ENCODE data around the gene CUX1. TPM values are rescaled to one million over a fixed set of nuclear protein-coding genes. Genes with fewer than 3 reads are reported as not detected.

The CUX1 gene
- total RNA-seq, 3 donors from 2014 or later, result 35.1 to 54.4 (median 41.1) TPM

- H3K4me3 ChIP-seq, result no peak overlapping the region
- no peaks in the 10 kb centered on the region for H3K9me3 ChIP-seq
- no peak for DNase-seq (ENCODE audit: low spot score in 2 of 2)
- TF ChIP-seq CTCF (IDR thresholded peaks at IDR 0.05) (no peak), POLR2AphosphoS5 (IDR thresholded peaks at IDR 0.05) (no peak), POLR2A (IDR thresholded peaks at IDR 0.05) (no peak)
- no peak overlapping the region for H3K27ac ChIP-seq
- no peaks in the 10 kb centered on the region for H3K27me3 ChIP-seq
- H3K36me3 ChIP-seq, result no peaks in the 10 kb centered on the region
- H3K4me1 ChIP-seq, result no peaks in the 10 kb centered on the region
- intact Hi-C loops (cut with DNase I; ENCODE audit: low total_unique reads), result no loop called here
Measured at GRCh38 chr7:102004229-102004628, 186.8 kb downstream of the CUX1 start.

- no peaks in the 10 kb centered on the region for H3K9me3 ChIP-seq
- H3K4me3 ChIP-seq, result no peak overlapping the region
- no peaks in the 10 kb centered on the region for H3K27me3 ChIP-seq
- intact Hi-C loops (cut with DNase I; ENCODE audit: low total_unique reads), result no loop called here
- H3K36me3 ChIP-seq, result no peaks in the 10 kb centered on the region
- no peaks in the 10 kb centered on the region for H3K4me1 ChIP-seq
- no peak overlapping the region for H3K27ac ChIP-seq
- DNase-seq (ENCODE audit: low spot score in 2 of 2), result no peak
- TF ChIP-seq POLR2A (IDR thresholded peaks at IDR 0.05), result no peak
Measured at GRCh38 chr7:102004848-102005247, 187.4 kb downstream of the CUX1 start.

GRCh38 chr7:102005933-102006480 lies 188.6 kb downstream of the CUX1 start:
- H3K27ac ChIP-seq, result no peak overlapping the region
- intact Hi-C loops (cut with DNase I; ENCODE audit: low total_unique reads), result no loop called here
- TF ChIP-seq POLR2A (IDR thresholded peaks at IDR 0.05), result no peak
- no peak for TF ChIP-seq POLR2AphosphoS5 (IDR thresholded peaks at IDR 0.05)
- TF ChIP-seq CTCF (IDR thresholded peaks at IDR 0.05), result no peak

GRCh38 chr7:102006695-102007094 lies 189.3 kb downstream of the CUX1 start:
- no peak for DNase-seq (ENCODE audit: low spot score in 2 of 2)
- TF ChIP-seq CTCF (IDR thresholded peaks at IDR 0.05) (no peak), POLR2AphosphoS5 (IDR thresholded peaks at IDR 0.05) (no peak), POLR2A (IDR thresholded peaks at IDR 0.05) (no peak)
- Histone ChIP-seq H3K4me1 (no peaks in the 10 kb centered on the region), H3K27me3 (no peaks in the 10 kb centered on the region), H3K4me3 (no peak overlapping the region), H3K27ac (no peak overlapping the region), H3K9me3 (no peaks in the 10 kb centered on the region), H3K36me3 (no peaks in the 10 kb centered on the region)
- intact Hi-C loops (cut with DNase I; ENCODE audit: low total_unique reads), result no loop called here

More at GRCh38 chr7:102005933-102006480, 188.6 kb downstream of the CUX1 start:
- no peaks in the 10 kb centered on the region for H3K4me1 ChIP-seq
- no peaks in the 10 kb centered on the region for H3K9me3 ChIP-seq
- no peaks in the 10 kb centered on the region for H3K36me3 ChIP-seq
- H3K4me3 ChIP-seq, result no peak overlapping the region
- no peak for DNase-seq (ENCODE audit: low spot score in 2 of 2)
- no peaks in the 10 kb centered on the region for H3K27me3 ChIP-seq

- TF ChIP-seq POLR2A (IDR thresholded peaks at IDR 0.05) (no peak), CTCF (IDR thresholded peaks at IDR 0.05) (no peak), POLR2AphosphoS5 (IDR thresholded peaks at IDR 0.05) (no peak)
Measured at GRCh38 chr7:102008535-102009262, 191.3 kb downstream of the CUX1 start.

More at GRCh38 chr7:102008535-102009262, 191.3 kb downstream of the CUX1 start:
- no peak for DNase-seq (ENCODE audit: low spot score in 2 of 2)
- Histone ChIP-seq H3K27ac (no peak overlapping the region), H3K27me3 (no peaks in the 10 kb centered on the region), H3K36me3 (no peaks in the 10 kb centered on the region), H3K4me3 (no peak overlapping the region), H3K9me3 (no peaks in the 10 kb centered on the region), H3K4me1 (no peaks in the 10 kb centered on the region)
- intact Hi-C loops (cut with DNase I; ENCODE audit: low total_unique reads), result loop anchor here (1.0 kb wide), 1 partner anchor 10 kb away; no protein-coding TSS in a partner anchor

Measured in breast epithelium (tissue), 4 donors.